Right hindlimb (tissue), 1 donor: ENCODE results near the gene HYI.
"Not testable (repeated sequence)": the region's sequence is repeated elsewhere in the genome, so short reads cannot be mapped to it uniquely, and the experiment has no call there.

Experiments
- DNase-seq: peaks from one replicate; pipeline ENCODE4 v3.0.0-alpha.2; 2018

Gene HYI

GRCh38 chr1:43464681-43465504 is 11.2 kb upstream of the HYI start:
- DNase-seq, result no peak

DNA sequence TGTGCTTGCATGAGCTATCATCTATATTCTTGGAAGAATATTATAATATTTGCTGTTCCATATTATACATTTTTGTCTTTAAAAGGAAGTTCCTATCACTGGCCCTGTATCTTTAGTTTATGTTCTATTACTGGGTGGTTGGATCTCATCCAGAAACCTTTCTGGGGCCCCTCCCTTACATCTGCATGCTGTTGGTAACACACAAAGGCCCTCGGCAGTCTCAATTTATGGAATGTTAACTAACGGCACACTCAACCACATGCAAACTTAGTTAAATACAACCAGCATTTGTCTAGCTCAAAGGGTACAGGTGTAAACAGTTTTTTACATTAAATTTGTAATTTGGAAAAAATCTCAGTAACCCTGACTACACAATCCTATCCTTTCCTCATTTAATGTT is 9.7 kb upstream of the HYI start:
- DNase-seq, result no peak

GRCh38 chr1:43460988-43461693 is 7.4 kb upstream of the HYI start:
- DNase-seq, result no peak

DNA sequence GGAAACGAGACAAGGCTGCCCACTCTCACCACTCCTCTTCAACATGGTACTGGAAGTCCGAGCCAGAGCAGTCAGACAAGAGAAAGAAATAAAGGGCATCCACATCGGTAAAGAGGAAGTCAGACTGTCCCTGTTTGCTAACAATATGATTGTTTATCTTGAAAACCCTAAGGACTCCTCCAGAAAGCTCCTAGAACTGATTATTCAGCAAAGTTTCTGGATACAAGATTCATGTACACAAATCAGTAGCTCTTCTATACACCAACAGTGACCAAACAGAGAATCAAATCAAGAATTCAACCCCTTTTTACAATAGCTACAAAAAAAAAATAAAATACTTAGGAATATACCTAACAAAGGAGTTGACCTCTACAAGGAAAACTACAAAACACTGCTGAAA is 4.6 kb upstream of the HYI start:
- not testable (repeated sequence) for DNase-seq

GRCh38 chr1:43455213-43455889 is 1.6 kb upstream of the HYI start:
- no peak for DNase-seq

DNA sequence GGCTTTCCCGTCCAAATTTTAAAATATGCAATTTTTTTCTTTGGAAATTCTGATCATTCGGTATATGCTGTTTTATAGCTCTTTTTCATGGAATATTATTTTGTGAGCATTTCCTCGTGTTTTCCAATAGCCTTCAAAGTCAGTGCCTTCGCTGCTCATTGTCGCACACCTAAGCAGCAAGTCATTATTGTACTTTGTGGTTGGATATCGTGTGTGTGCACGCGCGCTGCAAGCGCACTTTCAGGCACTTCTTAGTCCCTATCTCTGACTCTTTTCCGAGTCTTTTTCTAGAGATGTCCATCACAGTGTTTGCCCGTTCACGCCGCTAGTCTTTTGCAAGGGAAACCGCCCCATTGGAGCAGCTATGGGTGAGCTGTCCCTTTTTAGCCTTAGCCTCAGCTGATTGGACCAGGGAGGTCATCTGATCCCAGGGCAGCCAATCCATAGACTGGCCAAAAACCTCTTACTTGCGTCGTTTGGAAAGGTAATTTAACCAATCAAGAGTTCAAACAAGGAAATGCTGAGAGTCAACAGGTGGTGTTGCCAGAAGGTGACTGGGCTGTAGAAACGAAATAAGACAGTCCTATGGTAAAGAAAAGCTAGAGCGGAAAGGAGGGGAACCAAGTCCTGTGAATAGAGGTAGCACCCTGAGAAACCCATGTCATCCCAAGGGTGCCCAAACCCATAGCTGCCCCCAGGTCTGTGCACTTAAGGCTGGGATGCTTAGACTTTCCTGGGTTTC is 710 bp upstream of the HYI start:
- DNase-seq, result peak; percentile 85

- no peak for DNase-seq
These were observed 816 bp downstream of the HYI start for GRCh38 chr1:43452789-43453441.

GRCh38 chr1:43451701-43452532 is 1.8 kb downstream of the HYI start:
- DNase-seq, result no peak

DNA sequence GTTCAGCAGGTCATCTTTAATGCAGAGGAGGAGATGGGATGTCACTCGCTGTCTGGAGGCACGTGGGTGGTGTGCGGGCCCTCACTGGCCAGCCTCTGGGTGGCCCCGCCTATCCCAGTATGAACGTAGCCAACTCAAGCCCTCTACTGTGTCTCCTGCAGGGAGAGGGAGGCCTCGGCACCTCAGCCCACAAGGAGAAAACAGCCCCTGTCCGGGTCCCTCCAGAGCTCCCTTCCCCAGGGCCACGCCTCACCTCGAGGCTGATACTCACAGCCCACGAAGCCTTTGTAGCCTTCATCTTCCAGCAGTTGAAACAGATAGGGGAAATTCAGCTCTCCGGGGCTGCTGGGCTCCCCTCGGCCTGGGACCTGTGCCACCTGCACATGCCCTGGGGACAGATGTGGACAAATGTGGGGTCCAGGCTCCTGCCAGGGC is 2.6 kb downstream of the HYI start:
- DNase-seq, result no peak

DNA sequence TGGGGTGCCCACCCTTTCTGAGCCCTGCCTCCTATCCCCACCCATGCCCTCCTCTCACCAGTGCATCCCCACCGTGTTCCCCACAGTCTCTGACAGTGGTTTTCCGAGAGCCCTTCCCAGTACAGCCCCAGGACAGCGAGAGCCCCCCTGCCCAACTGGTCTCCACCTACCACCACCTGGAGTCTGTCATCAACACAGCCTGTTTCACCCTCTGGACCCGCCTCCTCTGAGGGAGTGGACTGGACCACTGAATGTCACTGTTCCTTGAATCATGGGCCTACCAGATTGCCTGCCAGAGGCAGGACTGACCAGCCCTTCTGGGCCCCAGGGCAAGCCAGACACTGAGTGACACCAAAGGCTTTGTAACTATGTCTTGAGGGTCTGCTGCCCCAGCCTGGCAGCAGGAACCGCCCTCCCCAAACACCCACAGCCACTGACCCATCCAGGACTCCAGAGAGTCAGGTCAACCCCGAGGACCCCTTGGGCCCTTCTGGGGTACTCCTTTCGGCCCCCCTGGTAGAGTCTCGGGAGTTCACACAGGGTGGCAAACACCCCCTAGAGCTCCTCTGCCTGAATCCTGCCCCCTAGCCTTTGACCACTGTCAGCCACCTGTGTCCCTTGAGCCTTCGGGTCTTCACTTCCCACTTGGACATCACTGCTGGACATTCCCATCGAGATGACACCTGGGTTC is 3.3 kb downstream of the HYI start:
- no peak for DNase-seq

DNA sequence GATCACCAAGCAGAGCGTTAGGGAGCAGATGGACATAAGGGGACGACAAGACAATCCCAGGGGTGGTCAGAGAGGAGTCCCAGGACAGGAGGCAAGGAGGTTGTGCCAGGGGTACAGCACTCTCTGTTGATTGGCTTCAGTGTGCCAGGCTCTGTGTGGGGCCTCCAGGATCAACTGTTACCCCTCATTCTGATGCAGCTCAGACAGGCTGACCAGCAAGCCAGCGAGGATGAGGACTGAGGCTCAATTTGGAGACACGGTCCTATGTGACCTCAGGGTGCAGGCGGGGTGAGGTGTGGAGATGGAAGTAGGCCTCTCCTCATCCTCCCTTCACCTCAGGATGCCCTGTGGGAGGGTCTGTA is 4.0 kb downstream of the HYI start:
- no peak for DNase-seq

- no peak for DNase-seq
These were observed 4.6 kb downstream of the HYI start for GRCh38 chr1:43448955-43449707.

DNA sequence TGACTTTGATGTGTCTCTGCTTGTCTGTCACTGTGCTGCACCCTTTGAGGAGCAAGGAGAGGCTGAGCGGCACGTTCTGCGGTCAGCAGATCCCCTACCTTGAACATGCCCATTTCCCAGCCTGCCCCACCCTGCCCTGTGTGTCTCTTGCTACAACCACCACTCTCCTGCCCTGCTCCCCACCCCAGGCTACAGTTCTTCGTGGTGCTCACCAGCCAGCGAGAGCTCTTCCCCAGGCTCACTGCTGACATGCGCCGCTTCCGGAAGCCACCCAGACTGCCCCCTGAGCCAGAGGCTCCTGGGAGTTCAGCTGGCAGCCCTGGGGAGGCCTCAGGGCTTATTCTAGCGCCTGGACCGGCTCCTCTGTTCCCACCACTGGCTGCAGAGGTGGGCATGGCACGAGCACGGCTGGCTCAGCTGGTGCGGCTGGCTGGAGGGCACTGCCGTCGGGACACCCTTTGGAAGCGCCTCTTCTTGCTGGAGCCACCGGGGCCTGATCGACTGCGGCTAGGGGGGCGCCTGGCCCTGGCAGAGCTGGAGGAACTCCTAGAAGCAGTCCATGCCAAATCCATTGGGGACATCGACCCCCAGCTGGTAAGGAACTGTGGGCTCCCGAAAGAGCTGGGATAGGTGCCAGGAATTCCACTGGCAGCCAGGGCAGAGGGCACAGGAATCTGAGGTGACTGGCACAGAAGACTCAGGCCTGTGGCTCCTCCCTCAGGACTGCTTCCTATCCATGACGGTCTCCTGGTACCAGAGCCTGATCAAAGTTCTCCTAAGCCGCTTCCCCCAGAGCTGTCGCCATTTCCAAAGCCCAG is 5.6 kb downstream of the HYI start:
- DNase-seq, result no peak

DNA sequence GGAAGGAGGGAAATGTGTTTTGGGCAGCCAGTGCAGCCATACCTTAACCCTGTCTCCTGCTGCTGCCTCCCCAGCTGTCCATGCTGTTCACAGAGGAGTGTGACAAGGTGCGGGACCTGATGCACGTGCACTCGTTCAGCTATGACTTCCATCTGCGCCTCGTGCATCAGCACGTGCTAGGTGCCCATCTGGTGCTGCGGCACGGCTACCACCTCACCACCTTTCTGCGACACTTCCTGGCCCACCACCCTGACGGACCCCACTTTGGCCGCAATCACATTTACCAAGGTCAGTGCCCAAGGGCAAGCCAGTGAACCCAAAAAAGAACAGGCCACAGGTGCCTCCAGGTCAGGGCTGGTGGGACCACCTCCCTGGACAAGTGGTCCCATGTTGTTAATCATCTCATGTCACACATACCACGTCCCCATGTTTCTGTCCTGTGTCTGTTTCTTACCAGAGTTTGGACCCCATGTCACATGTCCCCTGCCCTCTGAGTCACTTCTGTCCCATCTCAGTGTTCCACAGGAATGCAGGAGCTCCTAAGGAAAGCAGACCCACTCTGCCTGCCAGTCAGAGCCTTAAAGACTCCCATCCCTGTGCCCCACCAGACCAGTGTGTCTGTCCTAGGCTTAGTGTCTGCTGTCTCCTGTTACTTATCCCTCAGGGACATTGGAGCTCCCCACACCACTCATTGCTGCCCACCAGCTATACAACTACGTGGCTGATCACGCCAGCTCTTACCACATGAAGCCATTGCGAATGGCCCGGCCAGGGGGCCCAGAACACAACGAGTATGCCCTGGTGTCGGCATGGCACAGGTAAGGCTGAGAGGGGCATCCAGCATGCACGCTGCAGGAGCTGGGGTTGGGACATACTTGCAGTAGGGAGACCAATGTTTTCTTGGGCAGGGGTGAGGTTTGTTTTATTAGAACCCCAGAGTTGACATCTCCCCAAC is 6.6 kb downstream of the HYI start:
- no peak for DNase-seq

DNA sequence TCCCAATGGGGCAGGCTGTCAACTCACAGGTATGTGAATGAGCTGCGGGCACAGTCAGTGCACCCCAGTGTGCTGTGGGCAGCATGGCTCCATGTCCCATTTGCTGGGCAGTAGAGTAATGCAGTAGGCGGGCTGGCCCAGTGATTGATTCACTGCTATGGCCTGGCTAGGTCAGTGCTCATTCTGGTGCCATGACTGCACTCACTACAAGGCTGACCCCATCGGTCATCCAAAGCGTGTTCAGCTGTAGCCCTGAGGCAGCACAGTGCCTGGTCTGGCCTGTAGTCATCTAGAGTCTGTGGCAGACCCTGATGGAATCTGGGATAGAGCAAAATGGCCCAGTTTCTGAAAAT is 7.4 kb downstream of the HYI start:
- no peak for DNase-seq

GRCh38 chr1:43445606-43446387 is 7.9 kb downstream of the HYI start:
- peak; percentile 10 for DNase-seq

DNA sequence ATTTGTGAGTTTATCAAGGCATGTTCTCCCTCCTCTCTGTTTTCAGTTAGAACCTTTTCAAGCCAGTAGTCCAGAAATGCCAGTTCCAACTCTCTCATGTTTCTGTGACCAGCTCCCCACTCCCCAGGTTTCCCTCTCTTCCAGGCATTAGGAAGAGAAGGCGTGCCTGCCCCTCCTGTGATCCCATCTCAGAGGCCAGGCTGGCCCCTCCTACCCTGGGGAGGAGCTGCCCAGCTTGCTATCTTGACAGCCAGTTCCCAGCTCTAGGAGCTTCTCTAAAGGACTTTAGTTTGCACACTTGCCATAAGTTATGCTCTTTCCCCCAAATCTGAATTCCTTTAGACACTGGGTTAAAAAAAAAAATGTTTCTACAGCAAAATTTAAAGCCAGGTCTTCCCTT is 8.9 kb downstream of the HYI start:
- DNase-seq, result peak; percentile 13
